ENCODE results near the gene TECR. TPM values are rescaled to one million over a fixed set of nuclear protein-coding genes. Genes with fewer than 3 reads are reported as not detected.

TECR gene
- total and polyA plus RNA-seq, 7 donors = 77.8 to 209 (median 136) TPM

- intact Hi-C loops (cut with DNase I) = no loop called here
- Histone ChIP-seq H3K4me3 (peak overlapping the region; percentile 25), H3K27me3 (ENCODE audit: insufficient read depth in 3 of 3, low read length in 2 of 3) (no peaks in the 10 kb centered on the region), H3K9me3 (no peaks in the 10 kb centered on the region), H3K27ac (peak overlapping the region; percentile 96), H3K36me3 (ENCODE audit: insufficient read depth in 1 of 2, low read depth in 1 of 2) (peaks cover 0 to 26% of the 10 kb centered on the region in 2 donors), H3K4me1 (peaks cover 56% of the 10 kb centered on the region)
- ATAC-seq = no peak
- DNase-seq = no peak
- TF ChIP-seq, protein P1, sequence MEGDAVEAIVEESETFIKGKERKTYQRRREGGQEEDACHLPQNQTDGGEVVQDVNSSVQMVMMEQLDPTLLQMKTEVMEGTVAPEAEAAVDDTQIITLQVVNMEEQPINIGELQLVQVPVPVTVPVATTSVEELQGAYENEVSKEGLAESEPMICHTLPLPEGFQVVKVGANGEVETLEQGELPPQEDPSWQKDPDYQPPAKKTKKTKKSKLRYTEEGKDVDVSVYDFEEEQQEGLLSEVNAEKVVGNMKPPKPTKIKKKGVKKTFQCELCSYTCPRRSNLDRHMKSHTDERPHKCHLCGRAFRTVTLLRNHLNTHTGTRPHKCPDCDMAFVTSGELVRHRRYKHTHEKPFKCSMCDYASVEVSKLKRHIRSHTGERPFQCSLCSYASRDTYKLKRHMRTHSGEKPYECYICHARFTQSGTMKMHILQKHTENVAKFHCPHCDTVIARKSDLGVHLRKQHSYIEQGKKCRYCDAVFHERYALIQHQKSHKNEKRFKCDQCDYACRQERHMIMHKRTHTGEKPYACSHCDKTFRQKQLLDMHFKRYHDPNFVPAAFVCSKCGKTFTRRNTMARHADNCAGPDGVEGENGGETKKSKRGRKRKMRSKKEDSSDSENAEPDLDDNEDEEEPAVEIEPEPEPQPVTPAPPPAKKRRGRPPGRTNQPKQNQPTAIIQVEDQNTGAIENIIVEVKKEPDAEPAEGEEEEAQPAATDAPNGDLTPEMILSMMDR (IDR thresholded peaks at IDR 0.05) = no peak
- 59 to 71% (median 62%) methylated on average over 9 of the region's 9 CpGs for WGBS, 3 donors
These were observed 24.5 kb downstream of the TECR start for GRCh38 chr19:14553939-14554243.

DNA sequence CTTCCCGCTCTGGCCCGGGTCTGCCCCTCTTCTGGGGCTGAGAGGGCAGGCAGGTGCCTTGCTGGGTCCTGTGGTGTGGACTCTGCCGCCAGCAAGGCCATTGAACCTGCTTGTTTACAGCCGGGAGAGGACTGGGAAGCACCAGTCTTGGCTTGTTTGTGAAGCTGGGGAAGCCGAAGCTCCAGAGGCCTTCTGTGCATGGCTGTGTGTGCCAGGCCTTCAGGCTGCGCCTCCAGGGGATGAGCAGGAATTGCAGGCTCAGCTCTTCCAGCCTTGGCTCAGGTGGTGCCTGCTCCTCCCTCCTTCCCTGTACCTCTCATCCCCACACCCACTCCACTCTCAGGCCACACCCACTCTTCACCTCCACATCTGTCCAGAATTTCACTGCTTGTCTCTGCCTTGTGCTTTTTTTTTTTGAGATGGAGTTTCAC, 25.0 kb downstream of the TECR start:
- TF ChIP-seq, protein P1 (IDR thresholded peaks at IDR 0.05) = no peak
- intact Hi-C loops (cut with DNase I) = no loop called here
- H3K4me3 ChIP-seq = peak overlapping the region; percentile 25
- no peaks in the 10 kb centered on the region for H3K27me3 ChIP-seq (ENCODE audit: insufficient read depth in 3 of 3, low read length in 2 of 3)
- peak overlapping the region; percentile 96 for H3K27ac ChIP-seq
- H3K36me3 ChIP-seq (ENCODE audit: insufficient read depth in 1 of 2, low read depth in 1 of 2) = peaks cover 0 to 20% of the 10 kb centered on the region in 2 donors
- 28 to 46% (median 31%) methylated on average over 5 to 6 of the region's 6 CpGs for WGBS, 3 donors
- no peak for DNase-seq
- peak; percentile 20 to 35 (median 24) for ATAC-seq
- peaks cover 56% of the 10 kb centered on the region for H3K4me1 ChIP-seq
- H3K9me3 ChIP-seq = no peaks in the 10 kb centered on the region

GRCh38 chr19:14555918-14556661, 26.7 kb downstream of the TECR start:
- Histone ChIP-seq H3K4me1 (peaks cover 57% of the 10 kb centered on the region), H3K4me3 (peak overlapping the region; percentile 33), H3K36me3 (ENCODE audit: insufficient read depth in 1 of 2, low read depth in 1 of 2) (peaks cover 0 to 10% of the 10 kb centered on the region in 2 donors), H3K9me3 (no peaks in the 10 kb centered on the region), H3K27me3 (ENCODE audit: insufficient read depth in 3 of 3, low read length in 2 of 3) (no peaks in the 10 kb centered on the region), H3K27ac (peak overlapping the region; percentile 96)
- TF ChIP-seq, protein P1 (IDR thresholded peaks at IDR 0.05) = no peak
- WGBS, 3 donors = 73 to 87% (median 80%) methylated on average over 12 of the region's 12 CpGs
- intact Hi-C loops (cut with DNase I) = no loop called here
- ATAC-seq (no peak), DNase-seq (no peak)

DNA sequence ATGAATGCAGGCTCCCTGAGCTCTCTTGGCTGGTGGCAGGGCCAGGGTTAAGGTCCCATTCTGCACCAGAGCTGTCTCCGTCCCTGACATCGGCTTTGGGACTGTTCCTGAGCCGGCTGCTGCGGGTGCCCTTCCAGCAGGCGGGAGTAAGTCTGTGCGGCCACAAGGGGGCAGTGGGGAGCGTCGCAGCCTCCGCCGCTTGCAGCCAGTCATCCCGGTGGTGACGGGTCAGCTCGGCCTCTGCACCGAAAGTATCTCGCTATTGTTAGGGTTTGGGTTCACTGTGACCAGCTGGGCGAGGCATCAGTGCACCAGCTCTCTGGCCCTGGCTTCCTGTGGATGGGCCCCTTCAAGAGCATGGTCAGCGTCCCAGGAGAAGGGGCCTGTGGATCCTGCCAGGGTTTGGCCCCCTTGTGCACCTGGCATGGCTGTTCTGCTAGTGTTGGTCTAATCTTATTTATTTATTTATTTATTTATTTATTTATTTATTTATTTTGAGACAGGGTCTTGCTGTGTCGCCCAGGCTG, 27.3 kb downstream of the TECR start:
- peak overlapping the region; percentile 96 for H3K27ac ChIP-seq
- DNase-seq (peak; percentile 82 to 94), ATAC-seq (peak; percentile 56 to 64 (median 60))
- H3K4me3 ChIP-seq = peak overlapping the region; percentile 33
- TF ChIP-seq, protein P1 (IDR thresholded peaks at IDR 0.05) = peak; percentile 96
- H3K4me1 ChIP-seq = peaks cover 58% of the 10 kb centered on the region
- H3K27me3 ChIP-seq (ENCODE audit: insufficient read depth in 3 of 3, low read length in 2 of 3) = no peaks in the 10 kb centered on the region
- intact Hi-C loops (cut with DNase I) = no loop called here
- peaks cover 0 to 10% of the 10 kb centered on the region in 2 donors for H3K36me3 ChIP-seq (ENCODE audit: insufficient read depth in 1 of 2, low read depth in 1 of 2)
- WGBS, 3 donors = 6 to 8% (median 7%) methylated on average over 18 of the region's 18 CpGs
- no peaks in the 10 kb centered on the region for H3K9me3 ChIP-seq
